Mammary epithelial cell (primary cell): Measurements from ENCODE around the gene CALB2.

Experiments used
- EZH2 ChIP-seq: IDR thresholded peaks from 2 replicates; pipeline ENCODE4 v1.6.1; 2012; ENCODE audit warnings: low read length, inconsistent platforms, borderline replicate concordance
- TF ChIP-seq, protein P1 (sequence below), 2 donors: IDR thresholded peaks in 1 of 2; conservative IDR thresholded peaks in 1 of 2; 2 replicates each; pipeline ENCODE4 v1.5.1; 2011 to 2012; ENCODE audit warnings: inconsistent platforms in 2 of 2, low read length in 2 of 2, mild to moderate bottlenecking in 2 of 2, control low read depth in 1 of 2, low read depth in 1 of 2; ENCODE audit not compliant: insufficient read depth in 1 of 2; ENCODE audit errors: extremely low read depth in 1 of 2

DNA sequence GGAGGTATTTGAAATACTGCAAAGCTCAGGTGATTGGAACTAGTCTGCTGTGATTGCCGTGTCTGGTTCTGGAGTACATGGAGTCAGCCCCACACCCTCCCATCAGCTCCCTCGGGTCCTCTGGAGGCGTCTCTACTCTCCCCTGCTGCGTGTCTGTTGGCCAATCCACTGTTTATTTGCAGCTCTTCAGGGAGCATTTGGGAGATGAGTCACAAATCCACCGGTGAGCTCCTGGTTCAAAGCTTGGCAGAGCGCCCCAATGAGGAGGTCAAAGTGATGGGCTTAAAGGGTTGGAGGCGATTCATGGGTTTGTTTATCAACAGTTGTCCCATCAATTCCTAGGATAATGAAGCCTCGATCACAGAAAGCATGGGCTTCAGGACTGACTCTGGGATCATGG lies 14.6 kb downstream of the CALB2 start:
- TF ChIP-seq, protein P1, sequence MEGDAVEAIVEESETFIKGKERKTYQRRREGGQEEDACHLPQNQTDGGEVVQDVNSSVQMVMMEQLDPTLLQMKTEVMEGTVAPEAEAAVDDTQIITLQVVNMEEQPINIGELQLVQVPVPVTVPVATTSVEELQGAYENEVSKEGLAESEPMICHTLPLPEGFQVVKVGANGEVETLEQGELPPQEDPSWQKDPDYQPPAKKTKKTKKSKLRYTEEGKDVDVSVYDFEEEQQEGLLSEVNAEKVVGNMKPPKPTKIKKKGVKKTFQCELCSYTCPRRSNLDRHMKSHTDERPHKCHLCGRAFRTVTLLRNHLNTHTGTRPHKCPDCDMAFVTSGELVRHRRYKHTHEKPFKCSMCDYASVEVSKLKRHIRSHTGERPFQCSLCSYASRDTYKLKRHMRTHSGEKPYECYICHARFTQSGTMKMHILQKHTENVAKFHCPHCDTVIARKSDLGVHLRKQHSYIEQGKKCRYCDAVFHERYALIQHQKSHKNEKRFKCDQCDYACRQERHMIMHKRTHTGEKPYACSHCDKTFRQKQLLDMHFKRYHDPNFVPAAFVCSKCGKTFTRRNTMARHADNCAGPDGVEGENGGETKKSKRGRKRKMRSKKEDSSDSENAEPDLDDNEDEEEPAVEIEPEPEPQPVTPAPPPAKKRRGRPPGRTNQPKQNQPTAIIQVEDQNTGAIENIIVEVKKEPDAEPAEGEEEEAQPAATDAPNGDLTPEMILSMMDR (conservative IDR thresholded peaks at IDR 0.05 in 1 of 2, IDR thresholded peaks at IDR 0.05 in 1 of 2; ENCODE audit: extremely low read depth in 1 of 2, insufficient read depth in 1 of 2, low read depth in 1 of 2, low read length in 2 of 2): no peak
- no peak for TF ChIP-seq EZH2
